Endometrium (tissue), 2 donors: ENCODE data around the gene ALK.

ENCODE experiments used
- FAIRE-seq: peaks from 2 replicates; lab custom pipeline; 2012; peaks lifted over from hg19 to GRCh38; lab: Jason Lieb, UNC
- donor health status: control.
- donor health status: control.

The ALK gene

DNA sequence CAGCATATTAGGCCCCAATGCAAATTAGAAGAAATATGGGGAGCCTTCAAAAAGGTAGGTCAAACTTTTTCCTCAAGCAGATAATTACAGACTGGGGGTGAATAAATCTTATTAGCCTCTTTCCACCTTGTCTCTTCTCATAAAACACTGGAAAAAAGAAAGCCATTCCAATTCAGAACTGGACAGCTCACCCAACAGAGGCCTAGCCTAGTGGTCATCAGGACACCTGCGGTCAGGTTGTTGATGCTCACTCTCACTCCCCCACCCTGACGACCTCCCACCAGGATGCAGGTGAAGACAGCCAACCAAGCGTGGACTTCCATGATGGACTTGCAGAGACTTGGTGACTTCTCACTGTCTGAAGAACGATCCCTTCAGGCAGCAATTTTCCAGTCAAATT is 207.1 kb downstream of the ALK start:
- FAIRE-seq: no peak

DNA sequence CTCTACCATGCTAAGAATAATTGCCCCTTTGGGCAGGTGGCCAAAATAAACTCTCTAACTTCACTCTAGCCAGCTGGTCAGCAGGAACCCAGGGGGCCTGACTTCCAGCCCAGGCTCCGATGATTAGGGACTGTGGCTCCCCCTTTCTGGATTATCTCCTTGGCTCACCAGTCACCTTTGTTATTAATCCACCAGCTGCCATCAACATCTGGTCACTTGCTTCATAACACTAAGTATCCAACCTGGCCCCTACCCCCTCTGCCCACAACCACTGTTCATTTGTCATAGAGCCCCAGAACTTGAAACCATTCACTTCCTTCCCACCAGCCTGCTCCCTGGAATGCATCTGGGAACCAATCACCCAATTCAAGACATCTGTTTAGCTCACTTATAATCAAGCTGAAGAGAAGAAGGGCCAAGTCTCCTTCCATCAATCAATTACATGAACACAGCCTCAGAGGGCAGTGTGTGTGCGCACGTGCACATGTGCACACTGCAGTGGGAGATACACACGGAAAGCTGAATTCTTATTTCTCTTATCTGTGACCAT is 215.1 kb downstream of the ALK start:
- no peak for FAIRE-seq

DNA sequence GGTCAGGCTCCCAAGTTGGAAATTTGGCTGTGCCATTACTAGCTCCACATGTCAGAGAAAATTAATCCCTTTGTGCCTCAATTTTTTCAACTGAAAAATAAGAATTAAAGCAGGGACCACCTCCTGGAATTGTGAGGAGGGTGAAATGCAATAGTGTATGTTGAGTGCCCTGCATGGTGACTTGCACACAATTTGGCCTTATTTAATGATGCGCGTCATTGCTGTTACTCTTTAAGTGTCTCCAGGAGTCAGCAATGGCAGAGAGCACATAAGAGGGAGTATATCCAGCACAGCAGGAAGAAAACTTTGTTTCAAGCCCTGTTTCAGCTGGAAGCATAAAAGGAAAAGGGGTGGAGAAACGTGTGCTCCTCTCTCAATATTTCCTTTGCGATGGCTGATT is 215.8 kb downstream of the ALK start:
- FAIRE-seq: no peak

DNA sequence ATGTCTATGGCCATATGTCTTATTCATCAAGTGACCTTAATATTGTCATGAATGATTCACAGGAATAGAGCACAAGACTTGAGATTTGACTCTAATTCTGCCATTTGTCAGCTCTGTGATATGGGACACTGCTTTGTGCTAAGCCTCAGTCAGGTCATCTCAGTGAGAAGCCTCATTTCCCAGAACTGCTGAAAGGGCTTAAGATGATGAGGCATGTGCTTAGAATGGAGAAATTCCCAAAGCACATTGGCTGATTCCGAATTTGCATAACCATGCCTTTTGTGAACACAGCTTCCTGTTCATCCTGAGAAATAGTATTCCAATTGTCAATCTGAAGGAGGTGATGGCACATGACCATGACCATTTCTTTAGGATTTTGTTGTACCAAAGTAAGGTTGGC is 218.1 kb downstream of the ALK start:
- no peak for FAIRE-seq

DNA sequence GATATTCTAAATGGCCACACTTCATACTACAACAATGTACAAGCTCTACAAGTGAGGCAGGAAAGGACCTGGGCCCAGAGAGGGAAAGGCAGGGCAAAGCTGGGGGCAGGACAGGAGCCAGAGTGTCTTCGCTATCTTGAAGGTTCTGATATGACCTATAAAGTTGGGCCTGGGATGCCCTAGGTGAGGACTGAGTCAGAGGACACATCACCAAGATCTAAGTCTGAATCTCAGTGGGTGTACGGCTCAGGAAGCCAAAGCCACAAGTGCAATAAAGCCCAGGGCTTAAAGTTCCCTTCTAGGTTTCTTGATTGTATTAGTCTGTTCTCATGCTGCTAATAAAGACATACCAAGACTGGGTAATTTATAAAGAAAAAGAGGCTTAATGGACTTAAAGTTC is 219.1 kb downstream of the ALK start:
- FAIRE-seq: no peak

DNA sequence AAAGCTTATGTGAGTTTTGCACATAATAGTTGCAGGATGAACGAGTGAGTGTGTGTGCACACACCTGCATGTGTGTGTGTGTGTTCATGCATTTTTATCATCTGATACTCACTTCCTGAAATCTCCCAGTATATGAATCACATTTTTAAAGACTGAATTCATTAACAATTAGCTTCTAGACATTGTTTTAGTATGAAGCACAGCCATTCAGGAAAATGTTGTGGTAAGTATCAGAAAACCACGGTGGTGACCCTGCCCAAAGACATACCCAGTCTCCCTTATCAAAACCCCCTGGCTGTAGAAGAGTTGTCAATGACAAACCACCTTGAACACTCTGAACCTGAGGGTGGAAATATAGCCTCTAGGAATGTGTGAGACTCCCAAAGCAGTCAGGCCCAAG is 220.8 kb downstream of the ALK start:
- FAIRE-seq: no peak

DNA sequence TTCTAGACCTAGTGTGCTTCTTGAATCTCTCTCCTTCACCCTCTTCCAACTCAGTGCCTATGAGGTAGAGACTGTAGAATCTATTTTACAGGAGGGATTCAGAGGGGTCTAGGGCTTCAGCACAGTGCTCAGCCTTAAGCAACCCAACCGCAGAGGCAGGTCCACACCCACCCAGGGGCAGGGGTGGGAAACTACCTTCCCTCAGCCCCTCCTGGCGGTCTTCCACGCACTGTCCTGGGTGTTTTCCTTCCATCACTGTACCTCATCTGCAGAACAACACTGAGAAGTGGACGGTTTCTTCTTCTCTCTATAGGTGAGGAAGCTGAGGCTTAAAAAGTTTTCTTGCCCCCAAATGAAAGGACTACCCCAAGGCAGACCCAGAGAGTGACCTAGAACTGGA is 222.3 kb downstream of the ALK start:
- FAIRE-seq: no peak

DNA sequence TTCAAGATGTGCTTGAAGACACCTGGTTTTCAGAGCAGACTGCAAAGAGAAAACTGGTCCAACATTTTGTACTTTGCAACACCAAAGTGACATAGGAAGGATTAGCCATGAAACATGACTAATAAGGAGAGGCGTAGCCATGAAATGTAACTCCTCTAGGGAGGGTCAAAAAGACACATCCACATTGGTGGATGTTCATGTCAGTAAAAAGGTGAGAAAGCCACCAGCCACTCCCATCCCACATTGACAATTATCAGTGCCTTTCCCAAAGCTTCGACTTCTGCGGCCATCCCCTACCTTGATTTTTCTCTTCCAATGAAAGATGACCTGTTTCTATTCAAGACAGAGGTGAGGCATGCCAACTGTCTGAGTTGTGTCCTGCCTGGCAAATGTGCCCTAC is 223.2 kb downstream of the ALK start:
- no peak for FAIRE-seq

DNA sequence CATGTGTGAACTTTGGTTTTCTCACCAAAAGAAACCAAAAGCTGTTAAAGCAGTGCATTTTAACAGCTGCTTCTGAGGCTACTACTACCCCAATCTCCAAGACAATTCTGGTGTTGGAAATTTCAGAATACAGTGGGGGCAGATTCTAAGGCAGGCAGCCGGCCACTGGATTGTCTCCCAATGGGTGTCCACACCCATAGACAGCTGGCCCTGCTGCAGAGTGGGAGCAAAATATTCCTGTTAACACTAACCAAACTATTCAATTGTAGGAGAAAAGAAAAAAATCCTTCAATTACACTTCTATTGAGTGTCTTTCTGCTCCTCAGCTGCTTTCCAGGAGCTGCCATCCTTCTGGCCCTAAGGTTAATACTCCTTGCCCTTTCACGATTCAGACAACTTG is 223.7 kb downstream of the ALK start:
- FAIRE-seq: no peak

DNA sequence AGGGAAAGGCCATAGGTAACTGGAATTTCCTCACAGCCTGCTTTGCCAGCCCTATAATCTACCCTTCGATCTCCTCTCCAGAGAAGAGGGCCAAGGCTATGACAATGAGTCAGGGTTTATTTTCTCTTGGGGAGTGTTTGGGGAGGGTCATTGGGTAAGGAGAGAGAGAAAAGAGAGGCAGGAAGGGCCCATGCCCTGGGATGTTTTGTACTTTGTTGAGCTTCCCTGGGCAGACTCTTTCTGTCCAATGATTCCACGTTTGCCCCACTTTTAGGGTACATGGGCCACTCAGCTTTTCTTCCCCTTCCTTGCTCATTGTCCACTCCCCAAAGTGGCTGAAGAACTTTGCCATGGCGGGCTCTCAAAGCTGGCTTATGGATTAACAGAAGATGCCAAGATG is 224.2 kb downstream of the ALK start:
- FAIRE-seq: no peak

DNA sequence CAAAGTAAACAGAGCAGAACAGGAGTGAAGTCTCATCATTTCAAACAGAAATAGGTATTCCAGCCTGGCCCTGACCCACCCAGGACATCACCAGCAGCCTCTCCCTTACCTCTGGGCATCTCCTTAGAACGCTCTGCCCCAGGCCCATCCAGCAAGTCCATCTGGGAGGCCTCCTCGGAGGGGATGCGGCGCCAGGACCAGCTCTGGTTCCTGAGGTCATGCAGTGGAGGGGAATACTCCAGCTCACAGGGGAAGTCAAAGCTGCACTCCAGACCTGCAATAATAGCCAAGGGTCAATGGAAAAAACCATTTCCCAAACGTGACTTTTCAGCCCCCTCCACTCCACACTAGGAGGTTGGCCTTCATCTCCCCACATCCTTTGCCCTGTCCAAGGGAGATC is 226.6 kb downstream of the ALK start:
- FAIRE-seq: no peak

DNA sequence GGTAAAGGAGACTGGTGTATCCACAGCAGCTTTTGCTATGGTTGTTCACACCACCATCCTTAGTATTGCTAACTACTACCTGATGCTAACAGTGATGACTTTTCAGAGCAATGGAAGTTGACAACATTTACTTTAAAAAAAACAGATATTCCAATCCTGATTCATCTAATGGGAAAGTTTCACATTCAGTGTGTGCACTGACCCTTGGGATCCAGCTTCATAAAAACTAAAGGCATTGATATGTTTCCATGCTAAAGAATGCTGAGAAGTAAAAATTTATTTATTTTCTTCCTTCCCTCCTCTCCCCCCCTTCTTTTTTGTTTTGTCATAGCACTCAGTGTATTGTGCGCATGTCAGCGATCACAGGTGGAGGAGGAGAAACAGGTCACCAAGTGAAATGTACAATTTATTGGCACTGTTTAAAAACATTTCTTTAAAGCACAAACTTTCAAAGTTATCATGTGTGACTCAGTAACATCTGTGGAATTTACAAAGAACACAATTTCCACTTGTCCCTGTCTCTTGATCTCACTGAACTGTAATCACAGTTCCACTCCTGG is 229.9 kb downstream of the ALK start:
- FAIRE-seq: no peak

DNA sequence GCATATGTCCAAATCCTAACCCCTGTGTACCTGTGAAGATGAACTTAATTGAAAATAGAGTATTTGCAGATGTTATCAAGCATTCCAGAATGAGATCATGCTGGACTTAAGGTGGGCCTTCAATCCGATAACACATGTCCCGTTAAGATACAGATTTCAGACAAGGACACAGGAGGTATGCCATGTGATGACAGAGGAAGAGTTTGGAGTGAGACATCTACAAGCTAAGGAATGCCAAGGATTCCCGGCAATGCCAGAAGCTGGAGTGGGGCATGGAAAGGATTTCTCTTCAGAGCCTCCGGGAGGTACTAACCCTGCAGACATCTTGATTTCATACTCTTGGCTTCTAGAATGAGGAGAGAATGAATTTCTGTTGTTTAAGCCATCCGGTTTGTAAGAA is 231.7 kb downstream of the ALK start:
- no peak for FAIRE-seq

DNA sequence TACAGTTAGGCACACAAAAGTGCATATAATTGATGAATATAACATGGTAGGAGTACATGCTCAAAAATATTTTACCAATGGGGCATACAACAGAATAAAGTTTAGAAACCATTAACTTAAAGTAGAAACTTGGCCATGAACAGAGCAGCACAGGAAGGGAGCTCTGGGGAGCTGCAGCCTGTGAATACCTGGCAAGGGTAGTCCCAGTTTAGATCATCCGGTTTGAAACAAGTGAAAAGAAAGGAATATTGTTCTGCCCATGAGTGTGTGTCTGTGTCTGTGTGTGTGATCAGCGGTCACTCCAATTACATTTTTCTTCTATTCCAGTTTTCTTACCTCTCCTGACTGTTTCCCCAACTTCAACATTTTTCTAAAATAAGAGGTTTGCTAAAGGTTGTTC is 233.0 kb downstream of the ALK start:
- FAIRE-seq: no peak

DNA sequence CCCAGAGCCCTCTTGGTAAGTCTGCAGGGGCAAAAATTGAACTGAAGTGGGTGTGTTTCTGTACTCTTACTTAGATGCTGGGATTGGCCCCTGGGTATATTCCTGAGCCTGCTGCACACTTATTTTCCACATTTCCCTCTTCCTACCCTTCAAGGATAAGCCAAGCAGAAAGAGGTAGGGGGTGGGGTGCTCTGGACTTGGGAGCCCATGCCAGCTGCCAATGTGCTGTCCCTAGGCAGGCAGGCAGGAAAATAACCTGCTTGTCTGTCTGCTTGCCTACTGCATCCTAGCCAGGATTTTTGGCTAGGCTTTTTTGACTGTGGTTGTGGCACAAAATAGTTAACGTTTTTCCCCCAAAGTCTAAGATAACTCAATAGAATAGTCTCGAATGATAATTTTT is 234.3 kb downstream of the ALK start:
- no peak for FAIRE-seq

DNA sequence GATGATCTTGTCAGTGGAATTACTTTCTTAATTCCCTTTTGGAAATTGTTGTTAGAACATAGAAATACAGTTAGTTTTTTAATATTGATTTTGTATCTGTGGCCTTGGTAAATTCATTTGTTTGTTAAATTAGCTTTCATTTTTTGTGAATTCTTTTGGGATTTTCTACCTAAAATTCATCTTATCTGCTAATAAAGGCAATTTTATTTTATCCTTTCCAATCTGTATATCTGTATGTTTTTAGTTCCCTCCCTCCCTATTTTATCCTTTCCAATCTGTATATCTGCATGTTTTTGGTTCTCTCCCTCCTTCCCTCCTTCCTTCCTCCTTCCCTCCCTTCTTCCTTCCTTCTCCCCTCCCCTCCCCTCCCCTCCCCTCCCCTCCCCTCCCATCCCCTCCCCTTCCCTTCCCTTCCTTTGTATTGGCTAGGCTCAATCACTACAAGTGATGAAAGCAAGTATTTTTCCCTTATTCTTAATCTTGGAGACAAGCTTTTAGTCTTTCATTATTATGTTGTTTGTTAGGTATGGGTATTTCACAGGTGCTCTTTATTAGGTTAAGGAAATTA is 244.4 kb downstream of the ALK start:
- no peak for FAIRE-seq

DNA sequence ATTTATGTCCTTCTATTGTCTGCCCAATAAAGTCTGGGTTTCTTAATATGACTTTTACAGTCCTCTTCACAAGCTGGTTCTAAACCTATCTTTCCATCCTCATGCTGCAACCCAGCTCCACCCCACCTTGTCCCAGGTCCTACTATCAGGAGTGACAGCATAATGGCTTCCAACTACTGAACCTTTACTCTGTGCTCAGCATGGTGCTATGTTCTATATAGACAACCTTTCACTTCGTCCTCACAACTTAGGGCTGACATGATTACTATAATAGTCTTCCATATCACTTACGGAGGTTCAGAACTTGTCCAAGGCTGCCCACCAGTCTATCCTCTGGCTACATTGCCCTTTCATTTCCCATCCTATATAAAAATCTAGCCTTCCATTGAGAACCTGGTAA is 256.8 kb downstream of the ALK start:
- FAIRE-seq: no peak

DNA sequence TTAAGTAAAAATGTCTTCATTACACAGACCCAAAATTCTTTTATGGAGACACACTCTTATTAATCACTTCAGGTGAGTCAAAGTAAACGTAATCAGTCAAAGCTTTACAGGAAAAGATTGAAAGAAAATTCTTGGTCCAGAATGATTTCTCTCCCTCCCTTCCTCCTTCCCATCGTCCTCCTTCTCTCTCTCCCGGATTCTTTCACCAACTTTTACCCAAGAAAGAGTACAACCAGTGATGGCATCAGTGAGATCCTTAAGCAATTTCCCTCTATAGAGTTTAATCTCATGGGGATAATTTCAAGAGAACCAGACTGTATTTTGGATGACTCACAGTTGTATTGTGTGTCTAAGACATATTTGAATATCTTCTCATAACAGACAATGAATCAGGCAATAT is 258.1 kb downstream of the ALK start:
- no peak for FAIRE-seq

DNA sequence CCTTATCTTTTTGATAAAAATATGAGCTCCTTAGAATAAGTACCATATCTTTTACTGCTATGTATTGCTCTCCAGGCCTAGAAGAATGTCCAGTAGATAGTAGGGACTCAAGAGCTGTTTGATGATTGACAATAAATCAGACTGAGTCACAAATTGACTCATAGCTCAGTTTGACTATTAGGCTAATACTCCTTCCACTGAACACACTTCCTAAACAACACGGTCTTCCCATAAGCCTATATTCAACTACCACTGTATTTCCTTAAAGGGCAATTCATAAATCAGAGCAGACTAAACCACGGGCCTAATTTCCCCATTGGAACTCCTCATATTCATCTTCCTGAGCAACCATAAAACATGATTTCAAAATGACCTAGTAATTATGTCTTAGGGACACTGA is 258.5 kb downstream of the ALK start:
- FAIRE-seq: no peak

DNA sequence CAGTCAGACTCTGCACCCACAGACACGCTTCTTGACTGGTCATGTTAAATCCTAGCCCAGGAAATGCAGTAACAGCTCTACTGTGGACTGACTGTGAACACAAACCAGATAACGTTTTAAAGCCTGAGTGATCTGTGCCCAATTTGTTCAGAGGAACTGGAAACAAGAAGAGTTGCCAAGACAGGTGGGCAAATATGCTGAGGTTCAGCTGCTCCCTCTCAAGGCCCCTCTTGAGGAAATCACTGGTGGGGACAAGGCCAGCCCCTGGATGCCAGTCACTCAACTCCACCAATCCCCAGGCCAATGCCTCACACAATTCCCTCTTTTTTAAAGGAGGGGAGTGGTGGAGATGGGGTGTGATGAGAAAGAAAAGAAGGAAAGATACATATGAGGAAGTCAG is 261.2 kb downstream of the ALK start:
- FAIRE-seq: no peak

DNA sequence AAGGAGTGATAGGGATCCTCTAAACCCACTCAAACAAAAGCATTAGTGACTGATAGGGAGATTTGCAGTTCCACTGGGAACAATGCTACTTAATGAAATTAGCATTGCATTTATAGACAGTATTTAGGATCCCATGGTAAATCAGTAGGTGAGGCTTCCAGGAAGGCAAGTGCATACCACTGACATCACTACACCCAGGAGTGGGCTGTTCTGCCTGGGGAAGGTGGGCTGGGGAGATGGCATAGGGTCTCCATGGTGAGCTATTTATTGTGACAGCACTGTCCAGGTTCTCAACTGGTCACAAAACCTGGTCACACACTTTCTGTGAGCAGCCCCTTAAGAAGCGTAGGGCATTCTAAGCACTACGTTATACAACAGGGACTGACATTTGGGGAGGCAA is 262.2 kb downstream of the ALK start:
- FAIRE-seq: no peak

DNA sequence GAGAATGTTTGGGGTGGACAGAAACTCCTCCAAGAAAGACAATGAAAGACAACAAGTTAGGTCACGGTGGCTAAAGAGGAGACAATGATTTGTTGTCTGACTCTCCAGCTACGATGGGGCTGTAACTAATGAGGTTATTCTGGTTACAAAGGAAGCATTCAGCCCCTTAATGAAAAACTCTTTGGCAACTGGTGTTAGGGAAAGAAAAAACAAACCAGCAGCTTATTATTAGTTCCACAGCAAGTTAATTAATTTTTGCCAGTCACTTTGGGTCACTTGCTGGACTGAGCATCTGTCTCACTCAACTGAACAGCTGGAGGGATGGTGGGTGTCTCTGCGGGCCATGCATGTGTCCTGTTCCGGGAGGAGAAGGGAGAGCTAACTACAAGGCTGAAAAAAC is 263.7 kb downstream of the ALK start:
- no peak for FAIRE-seq

DNA sequence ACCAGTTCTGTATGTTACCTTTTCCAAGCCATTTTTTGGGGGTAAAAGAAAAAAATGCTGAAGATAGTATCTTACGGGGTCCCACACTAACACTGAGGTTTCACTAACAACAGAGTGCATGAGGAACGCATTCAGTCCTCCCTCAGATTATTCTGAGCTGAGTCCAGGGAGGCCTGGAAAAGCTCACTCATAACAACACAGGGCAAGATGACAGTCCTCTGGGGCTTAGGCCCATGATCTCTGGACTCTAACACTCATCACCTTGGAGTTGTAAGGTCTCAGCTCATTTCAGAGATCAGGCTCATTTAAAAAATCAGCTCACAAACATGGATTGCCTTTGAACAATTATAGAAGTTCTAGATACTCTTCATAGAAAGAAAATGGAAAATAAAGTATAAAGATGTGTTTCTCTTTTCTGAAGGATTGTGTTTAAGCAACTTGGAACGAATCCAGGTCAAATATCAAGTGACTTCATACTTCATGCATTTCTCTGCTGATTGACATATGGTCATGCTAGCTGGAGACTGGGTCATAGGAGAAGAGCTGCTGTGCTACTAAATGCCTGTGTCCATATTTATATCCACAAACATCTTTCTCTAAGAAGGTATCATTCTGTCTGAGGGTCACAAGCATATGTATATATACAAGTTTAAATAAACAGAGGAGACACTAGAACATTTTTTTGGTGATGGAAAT is 265.8 kb downstream of the ALK start:
- no peak for FAIRE-seq

DNA sequence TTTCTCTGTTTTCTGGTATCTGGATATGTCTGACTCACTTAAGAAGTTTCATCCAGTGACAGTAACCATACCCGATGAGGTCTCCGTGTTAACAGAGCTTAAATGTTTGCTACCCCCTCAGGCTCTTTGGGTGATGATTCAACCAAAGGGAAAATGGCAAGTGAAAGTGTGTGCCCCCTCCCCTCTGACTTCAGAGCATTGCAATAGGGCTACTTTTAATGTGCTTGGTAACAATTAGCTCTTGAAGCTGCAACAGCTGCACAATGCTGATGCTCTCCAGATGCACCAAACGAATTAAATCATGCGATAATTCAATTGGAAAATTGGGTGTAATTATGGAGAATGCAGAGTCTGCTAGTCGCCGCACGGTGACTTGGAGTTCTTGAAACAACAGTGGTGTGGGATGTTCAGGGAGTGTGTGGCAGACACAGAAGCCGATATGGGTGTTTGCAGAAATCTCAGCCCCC is 270.7 kb downstream of the ALK start:
- no peak for FAIRE-seq
